GM18861 (cell line): ENCODE measurements around the gene COMTD1.
"Not testable (repeated sequence)": the region's sequence is repeated elsewhere in the genome, so short reads cannot be mapped to it uniquely, and the experiment has no call there.

Source experiments
- ATAC-seq: cut with Tn5 transposase; IDR thresholded peaks from one replicate; pipeline ENCODE4 v1.9.1; 2021; ENCODE audit not compliant: unreplicated experiment

Gene COMTD1

GRCh38 chr10:75197066-75197465 is 38.7 kb downstream of the COMTD1 start:
- ATAC-seq = no peak

- no peak for ATAC-seq
These were observed 40.6 kb downstream of the COMTD1 start for GRCh38 chr10:75195035-75195763.

- ATAC-seq = not testable (repeated sequence)
These were observed 41.1 kb downstream of the COMTD1 start for GRCh38 chr10:75194625-75195024.

- ATAC-seq = no peak
These were observed 43.8 kb downstream of the COMTD1 start for GRCh38 chr10:75191821-75192568.

- ATAC-seq = no peak
These were observed 46.3 kb downstream of the COMTD1 start for GRCh38 chr10:75189266-75190096.

GRCh38 chr10:75188522-75188921 is 47.2 kb downstream of the COMTD1 start:
- not testable (repeated sequence) for ATAC-seq

- ATAC-seq = peak; percentile 56
These were observed 47.8 kb downstream of the COMTD1 start for GRCh38 chr10:75187961-75188426.

- no peak for ATAC-seq
These were observed 49.4 kb downstream of the COMTD1 start for GRCh38 chr10:75186310-75186709.
